ENCODE results near the gene SLC17A7. TPM values are rescaled to one million over a fixed set of nuclear protein-coding genes. Genes with fewer than 3 reads are reported as not detected.

Gene SLC17A7
- total and polyA plus RNA-seq, 9 of the 15 experiments (the other 6 are each of a cell fraction or from before 2014, with no cell fraction given): 1.1 to 15.7 (median 2.4) TPM

GRCh38 chr19:49487277-49488045, 46.1 kb upstream of the SLC17A7 start, which contains the start of gene RPL13A (continued):
- TF ChIP-seq IRF9 (tag; IDR thresholded peaks at IDR 0.05) (peak; percentile 77), FOXK1 (CRISPR knock-in tag; IDR thresholded peaks at IDR 0.05; ENCODE audit: borderline replicate concordance) (no peak), MYC (IDR thresholded peaks at IDR 0.05; ENCODE audit: low read depth, low read length) (peak; percentile 93), MYC (CRISPR knock-in tag; IDR thresholded peaks at IDR 0.05; ENCODE audit: borderline replicate concordance, low read depth) (peak; percentile 83; the same call in 1 of the 2 replicates), SAFB2 (IDR thresholded peaks at IDR 0.05; ENCODE audit: borderline replicate concordance, low read depth, low read length, severe bottlenecking) (no peak), FOXA1 (IDR thresholded peaks at IDR 0.05; ENCODE audit: borderline replicate concordance) (no peak), ZSCAN32 (CRISPR knock-in tag; IDR thresholded peaks at IDR 0.05) (peak; percentile 70; the same call in 1 of the 2 replicates), GTF3C2 (IDR thresholded peaks at IDR 0.05; ENCODE audit: borderline replicate concordance, extremely low read depth, insufficient read length) (no peak), L3MBTL2 (IDR thresholded peaks at IDR 0.05) (peak; percentile 45; the same call in 1 of the 2 replicates), SIRT6 (IDR thresholded peaks at IDR 0.05; ENCODE audit: low read depth, low read length) (peak; percentile 18), IRF2 (CRISPR knock-in tag; IDR thresholded peaks at IDR 0.05) (no peak), THRA (IDR thresholded peaks at IDR 0.05) (no peak), POLR3A (IDR thresholded peaks at IDR 0.05; ENCODE audit: borderline replicate concordance, extremely low read depth, insufficient read depth, insufficient read length) (no peak), NCOA1 (IDR thresholded peaks at IDR 0.05; ENCODE audit: low read depth) (peak; percentile 28; the same call in 1 of the 2 replicates), GTF2F1 (IDR thresholded peaks at IDR 0.05; ENCODE audit: low read depth, low read length) (peak; percentile 95), MCM5 (IDR thresholded peaks at IDR 0.05; ENCODE audit: low read depth) (no peak), TCFL5 (CRISPR knock-in tag; conservative IDR thresholded peaks at IDR 0.05) (no peak), ZFP36 (IDR thresholded peaks at IDR 0.05; ENCODE audit: low read depth, low read length, partially characterized antibody) (no peak), ZC3H4 (CRISPR knock-in tag; IDR thresholded peaks at IDR 0.05; ENCODE audit: borderline replicate concordance) (no peak), ZC3H8 (IDR thresholded peaks at IDR 0.05) (no peak), EHMT2 (IDR thresholded peaks at IDR 0.05) (no peak), HDAC3 (IDR thresholded peaks at IDR 0.05; ENCODE audit: borderline replicate concordance, partially characterized antibody) (no peak), ZNF140 (CRISPR knock-in tag; IDR thresholded peaks at IDR 0.05) (no peak), TAF9B (IDR thresholded peaks at IDR 0.05; ENCODE audit: partially characterized antibody) (peak; percentile 98), NFIC (IDR thresholded peaks at IDR 0.05) (peak; percentile 51; the same call in 1 of the 2 replicates)
